K562 (cell line): ENCODE results near the gene CORIN. TPM values are rescaled to one million over a fixed set of nuclear protein-coding genes. Genes with fewer than 3 reads are reported as not detected.

ENCODE experiments used
- ATAC-seq: fragments of 200-7000 bp; cut with Tn5 transposase; 3 replicates; pipeline ENCODE4 v1.9.1; 2020; ENCODE audit warnings: moderate library complexity
- BruUV-seq: library from RNA; stranded (reverse); fragments of 400-500 nt; replicated peaks from 2 replicates; lab custom pipeline; 2021; lab: Mats Ljungman, UMichigan
- CTCF ChIA-PET: fragments of 300-600 bp; formaldehyde crosslinking; extraction: SDS; loops from one replicate; lab custom pipeline; 2021; ENCODE audit warnings: low intra/inter-chr PET ratio; lab: Yijun Ruan, JAX
- POLR2A ChIA-PET: fragments of 300-600, 350-650 bp; sonication (Branson Sonifier 250); formaldehyde crosslinking; extraction: SDS; loops from one replicate; lab custom pipeline; 2021; ENCODE audit warnings: antibody characterized with exemption, inconsistent platforms; lab: Yijun Ruan, JAX
- DNase-seq, 4 experiments: peaks; one replicate each; pipeline versions ENCODE4 v3.0.0 to v3.0.0-alpha.2; 2011 to 2018; ENCODE audit warnings: low spot score in 3 of 4, mixed read lengths in 3 of 4; ENCODE audit errors: extremely low read depth in 1 of 4
- FAIRE-seq: peaks from 2 replicates; lab custom pipeline; 2011; peaks lifted over from hg19 to GRCh38; lab: Jason Lieb, UNC
- H2AFZ ChIP-seq: 2 replicates; pipeline ENCODE4 v1.6.0; 2011; ENCODE audit warnings: low read depth, low read length, control low read depth, inconsistent platforms
- H3K27ac ChIP-seq: fragments of 200-600 bp; 3 replicates; pipeline ENCODE4 v1.8.0; 2011; ENCODE audit warnings: low read depth, mild to moderate bottlenecking, control low read depth, inconsistent platforms, low read length, moderate library complexity, mixed read lengths; ENCODE audit errors: extremely low read depth
- H3K27me3 ChIP-seq, 2 experiments: fragments of 300-600 bp in 1 of 2; 2 replicates in 1 of 2; 3 replicates in 1 of 2; pipeline versions ENCODE4 v1.6.0 to v1.8.0; 2011; ENCODE audit warnings: inconsistent platforms in 2 of 2, low read length in 2 of 2, mild to moderate bottlenecking in 1 of 2, mixed read lengths in 1 of 2, moderate library complexity in 1 of 2; ENCODE audit not compliant: control insufficient read depth in 2 of 2, insufficient read depth in 2 of 2
- H3K36me3 ChIP-seq: fragments of 300-600 bp; 3 replicates; pipeline ENCODE4 v1.8.0; 2011; ENCODE audit warnings: mild to moderate bottlenecking, low read length, inconsistent platforms; ENCODE audit not compliant: control insufficient read depth, insufficient read depth
- H3K4me1 ChIP-seq, 2 experiments: fragments of 200-600 bp in 1 of 2; replicated peaks in 1 of 2; 2 replicates in 1 of 2; 3 replicates in 1 of 2; pipeline versions ENCODE4 v1.5.1 to v1.8.0; 2011; ENCODE audit warnings: inconsistent platforms in 2 of 2, low read length in 2 of 2, mild to moderate bottlenecking in 1 of 2, mixed read lengths in 1 of 2, moderate library complexity in 1 of 2; ENCODE audit not compliant: control insufficient read depth in 2 of 2, insufficient read depth in 2 of 2
- H3K4me2 ChIP-seq: 2 replicates; pipeline ENCODE4 v1.6.1; 2011; ENCODE audit warnings: low read length, control low read depth, inconsistent platforms, mixed read lengths; ENCODE audit not compliant: insufficient read depth
- H3K4me3 ChIP-seq: fragments of 200-600 bp; sonication (generic), shearing (Covaris generic); 2 replicates; pipeline ENCODE4 v1.5.1; 2016; ENCODE audit warnings: control low read depth, inconsistent platforms
- H3K79me2 ChIP-seq: fragments of 200-600 bp; 3 replicates; pipeline ENCODE4 v1.8.0; 2011; ENCODE audit warnings: low read length, inconsistent platforms; ENCODE audit not compliant: control insufficient read depth, insufficient read depth
- H3K9ac ChIP-seq, 2 experiments: 2 replicates each; pipeline versions ENCODE4 v1.6.0 to v1.6.1; 2011; ENCODE audit warnings: low read depth in 2 of 2, low read length in 2 of 2, control low read depth in 1 of 2, inconsistent platforms in 1 of 2, mild to moderate bottlenecking in 1 of 2, mixed read lengths in 1 of 2; ENCODE audit not compliant: insufficient read depth in 1 of 2
- H3K9me1 ChIP-seq: one replicate; pipeline ENCODE4 v1.6.0; 2011; ENCODE audit warnings: inconsistent platforms, mild to moderate bottlenecking, low read length, moderate library complexity; ENCODE audit not compliant: control insufficient read depth, insufficient read depth
- H3K9me3 ChIP-seq: replicated peaks from 2 replicates; pipeline ENCODE4 v1.5.1; 2011; ENCODE audit warnings: low read depth, low read length, inconsistent platforms; ENCODE audit not compliant: control insufficient read depth, insufficient read depth
- H4K20me1 ChIP-seq: replicated peaks from 2 replicates; pipeline ENCODE4 v1.6.1; 2011; ENCODE audit warnings: low read length, inconsistent platforms, mixed read lengths; ENCODE audit not compliant: control insufficient read depth, insufficient read depth
- CBX1 ChIP-seq: sonication (generic); IDR thresholded peaks from 2 replicates; pipeline ENCODE4 v1.6.1; 2016; ENCODE audit warnings: antibody characterized with exemption, low read depth, mild to moderate bottlenecking
- EWSR1 ChIP-seq: fragments of 450-650 bp; IDR thresholded peaks from 2 replicates; pipeline ENCODE4 v1.6.1; 2018; ENCODE audit warnings: borderline replicate concordance, mild to moderate bottlenecking, low read depth, moderate library complexity; ENCODE audit not compliant: partially characterized antibody
- GTF2B ChIP-seq: IDR thresholded peaks from 2 replicates; pipeline ENCODE4 v1.6.1; 2011; ENCODE audit not compliant: insufficient read length; ENCODE audit errors: extremely low read depth
- HNRNPLL ChIP-seq: fragments of 200-400 bp; formaldehyde crosslinking; IDR thresholded peaks from 2 replicates; pipeline ENCODE4 v1.6.1; 2017; ENCODE audit warnings: low read length, low read depth, mild to moderate bottlenecking; ENCODE audit not compliant: poor library complexity, severe bottlenecking
- MECOM ChIP-seq: fragments of 250-450 bp; sonication (Bioruptor Pico); IDR thresholded peaks from 2 replicates; pipeline ENCODE4 v1.8.0; 2022; ENCODE audit warnings: inconsistent platforms
- MEIS2 ChIP-seq: fragments of 450-650 bp; IDR thresholded peaks from 2 replicates; pipeline ENCODE4 v1.6.1; 2014; ENCODE audit warnings: mild to moderate bottlenecking; ENCODE audit not compliant: partially characterized antibody
- NCOA4 ChIP-seq: fragments of 450-650 bp; IDR thresholded peaks from 2 replicates; pipeline ENCODE4 v1.6.1; 2018; ENCODE audit warnings: mild to moderate bottlenecking; ENCODE audit not compliant: partially characterized antibody
- PHB ChIP-seq: fragments of 250-450 bp; sonication (Bioruptor Pico); IDR thresholded peaks from 2 replicates; pipeline ENCODE4 v1.5.0; 2021
- PTTG1 ChIP-seq: fragments of 450-650 bp; IDR thresholded peaks from 2 replicates; pipeline ENCODE4 v1.6.1; 2016; ENCODE audit warnings: low read depth, mild to moderate bottlenecking, missing genetic modification characterization, missing compliant biosample characterization
- RNF2 ChIP-seq: sonication (generic); IDR thresholded peaks from 2 replicates; pipeline ENCODE4 v1.6.1; 2016
- WHSC1 ChIP-seq: IDR thresholded peaks from one replicate; pipeline ENCODE4 v1.6.1; 2012; ENCODE audit warnings: low read length, control low read depth, inconsistent platforms
- ZNF217 ChIP-seq: sonication (generic); formaldehyde crosslinking; IDR thresholded peaks from 2 replicates; pipeline ENCODE4 v1.8.0; 2022; ENCODE audit warnings: mild to moderate bottlenecking, missing genetic modification reagents
- ZNF263 ChIP-seq: sonication (generic); formaldehyde crosslinking; IDR thresholded peaks from 2 replicates; pipeline ENCODE4 v1.8.0; 2022; ENCODE audit warnings: mild to moderate bottlenecking, missing genetic modification reagents, borderline replicate concordance
- ZNF740 ChIP-seq, 3 experiments: fragments of 200-800 bp in 1 of 3; sonication (Bioruptor generic) in 1 of 3; sonication (generic) in 1 of 3; formaldehyde crosslinking in 1 of 3; IDR thresholded peaks; 2 replicates each; pipeline versions ENCODE4 v1.6.1 to v1.8.0; 2016 to 2022; ENCODE audit warnings: mild to moderate bottlenecking in 2 of 3, missing compliant biosample characterization in 2 of 3, missing genetic modification characterization in 2 of 3, missing genetic modification reagents in 1 of 3
- WGBS: fragments of 100-300 bp; shearing (Covaris generic); methylation state at CpG from one replicate; pipeline ENCODE4 v1.1.6; 2016; ENCODE audit warnings: low coverage, mixed read lengths; ENCODE audit not compliant: insufficient coverage; ENCODE audit errors: missing lambda C conversion rate; 5-methylcytosine and 5-hydroxymethylcytosine counted together
- in situ Hi-C: fragments of 300-500 bp; cut with MboI; formaldehyde crosslinking; loops from 4 replicates; pipeline ENCODE4 v1.15.0; 2018; ENCODE audit warnings: inconsistent platforms, mixed read lengths
- intact Hi-C: fragments of 100-400 bp; cut with micrococcal nuclease; formaldehyde crosslinking; loops from 2 replicates; pipeline ENCODE4 v1.14.2; 2022
- polyA plus RNA-seq, 8 experiments: library from polyadenylated mRNA; depleted of rRNA in 4 of 8; stranded (reverse) in 5 of 8; unstranded in 3 of 8; fragments of >200 nt; fragmentation: Nextera tagmentation in 2 of 8; fragmentation: Illumina TruSeq in 1 of 8; extraction: Ambion mirVana in 2 of 8; extraction: Trizol in 1 of 8; gene quantifications; 2 replicates each; pipeline versions ENCODE4 v1.2.1 to v1.2.3, GENCODE V29; 2011 to 2014; ENCODE audit warnings: inconsistent platforms in 1 of 8, missing spikeins in 1 of 8
- total RNA-seq, 7 experiments: library from RNA; depleted of rRNA in 6 of 7; stranded (reverse); fragments of >200 nt in 6 of 7; fragmentation: Illumina TruSeq in 2 of 7; extraction: Trizol in 2 of 7; gene quantifications; 2 replicates each; pipeline versions ENCODE4 v1.2.1 to v1.2.3, GENCODE V29; 2011 to 2021; ENCODE audit warnings: low replicate concordance in 1 of 7

Gene CORIN
- total and polyA plus RNA-seq, 9 of the 15 experiments (the other 6 are each of a cell fraction or from before 2014, with no cell fraction given) = 0.04 to 0.31 (median 0.08) TPM; not detected in 4

DNA sequence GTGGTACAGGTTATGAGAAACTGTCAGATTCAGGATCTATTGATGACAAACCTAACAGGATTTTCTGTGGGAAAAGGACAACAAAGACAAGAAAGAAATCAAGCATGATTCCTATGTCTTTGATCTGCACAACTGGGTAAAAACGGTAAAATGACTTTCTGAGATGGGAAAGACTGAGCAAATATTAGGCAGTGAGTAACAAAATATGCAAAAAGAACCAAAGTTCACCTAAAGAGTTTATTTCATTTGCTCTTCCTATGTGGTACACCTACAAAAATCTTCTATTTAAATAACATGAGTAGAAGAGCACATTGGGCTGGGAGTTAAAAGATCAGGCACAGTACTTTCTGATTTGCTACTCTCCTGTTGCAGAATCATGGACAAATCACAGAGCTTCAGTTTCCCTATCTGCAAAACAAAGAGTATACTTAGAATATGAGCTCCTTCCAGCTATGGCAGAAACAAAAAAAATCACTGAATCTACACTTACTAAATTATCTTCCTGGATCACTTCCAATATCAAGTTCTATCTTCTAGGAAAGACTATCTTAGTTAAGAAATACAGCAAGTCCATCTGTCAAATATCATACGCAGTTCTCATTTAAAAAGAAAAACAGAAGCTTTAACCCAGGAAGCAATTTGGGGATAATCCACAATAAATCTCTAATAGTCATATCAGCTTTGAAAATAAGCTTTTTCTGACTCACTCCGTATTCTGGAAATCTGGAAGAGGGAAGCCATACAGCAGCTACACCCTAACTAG is 39.1 kb upstream of the CORIN start:
- POLR2A ChIA-PET = no interaction called here

More for the DNA sequence above, 39.1 kb upstream of the CORIN start:
- H3K27ac ChIP-seq = no peak overlapping the region
- DNase-seq = no peak
- peaks cover 80% of the 10 kb centered on the region for H3K36me3 ChIP-seq
- no peak overlapping the region for H2AFZ ChIP-seq
- in situ Hi-C loops (no loop called here), intact Hi-C loops (no loop called here)
- no peaks in the 10 kb centered on the region for H3K27me3 ChIP-seq
- WGBS = 96% methylated on average over 3 of the region's 3 CpGs
- H3K4me1 ChIP-seq = no peaks in the 10 kb centered on the region
- no peaks in the 10 kb centered on the region for H3K79me2 ChIP-seq
- no peak for FAIRE-seq
- ATAC-seq = no peak
- CTCF ChIA-PET = no interaction called here
- H3K9ac ChIP-seq = no peak overlapping the region
- 0 out of 2 replicates have a peak, but pooled peaks cover 2% of the 10 kb centered on the region for H3K9me3 ChIP-seq
- BruUV-seq = no TSS peak
- no peak overlapping the region for H3K4me3 ChIP-seq
- H4K20me1 ChIP-seq = no peaks in the 10 kb centered on the region
- H3K4me2 ChIP-seq = no peak overlapping the region
- H3K9me1 ChIP-seq = no peaks in the 10 kb centered on the region
- no peak for TF ChIP-seq NCOA4
- no peak for TF ChIP-seq ZNF217 (CRISPR knock-in tag)
- no peak for TF ChIP-seq EWSR1
- TF ChIP-seq CBX1 = no peak
- no peak for TF ChIP-seq PHB (CRISPR knock-in tag)
- TF ChIP-seq WHSC1 = no peak
- no peak for TF ChIP-seq MECOM (CRISPR knock-in tag)
- TF ChIP-seq GTF2B = no peak
- TF ChIP-seq MEIS2 = no peak
- no peak for TF ChIP-seq PTTG1 (tag)
- TF ChIP-seq ZNF740 (CRISPR knock-in tag; IDR thresholded peaks at IDR 0.05) = no peak
- no peak for TF ChIP-seq ZNF740 (tag; IDR thresholded peaks at IDR 0.05)
- TF ChIP-seq HNRNPLL = no peak
- TF ChIP-seq RNF2 = no peak
- TF ChIP-seq ZNF263 = no peak
